IMR-90 (cell line): Measurements from ENCODE around the gene MYADML2. TPM values are rescaled to one million over a fixed set of nuclear protein-coding genes. Genes with fewer than 3 reads are reported as not detected.
A peak's percentile ranks its signal among the peaks of the same experiment; 100 is the strongest.

ENCODE experiments used
- ATAC-seq: fragments of 200-7000 bp; cut with Tn5 transposase; 2 replicates; pipeline ENCODE4 v1.9.1; 2020; ENCODE audit warnings: low read depth, mild to moderate bottlenecking, moderate library complexity
- BruUV-seq: library from RNA; stranded (reverse); fragments of 400-500 nt; replicated peaks from 2 replicates; lab custom pipeline; 2021; lab: Mats Ljungman, UMichigan
- CTCF ChIA-PET: fragments of 300-600 bp; formaldehyde crosslinking; extraction: SDS; loops from one replicate; lab custom pipeline; 2021; ENCODE audit warnings: antibody characterized with exemption; lab: Yijun Ruan, JAX
- POLR2A ChIA-PET: fragments of 300-600 bp; sonication (Branson Sonifier 250); formaldehyde crosslinking; loops from one replicate; lab custom pipeline; 2022; ENCODE audit warnings: antibody characterized with exemption; ENCODE audit not compliant: unreplicated experiment; lab: Charles Lee
- DNase-seq: peaks from one replicate; pipeline ENCODE4 v3.0.0; 2013
- H2AFZ ChIP-seq: replicated peaks from 2 replicates; pipeline ENCODE3; 2013; ENCODE audit warnings: low read length, mild to moderate bottlenecking; ENCODE audit not compliant: poor library complexity
- H2AK5ac ChIP-seq: 2 replicates; pipeline ENCODE4 v1.6.1; 2013; ENCODE audit warnings: low read depth, low read length, inconsistent platforms
- H2AK9ac ChIP-seq: replicated peaks from 2 replicates; pipeline ENCODE3; 2013; ENCODE audit warnings: mild to moderate bottlenecking, low read depth, low read length, moderate library complexity; ENCODE audit not compliant: poor library complexity
- H2BK120ac ChIP-seq: 2 replicates; pipeline ENCODE4 v1.6.1; 2013; ENCODE audit warnings: low read depth, low read length, inconsistent platforms
- H2BK15ac ChIP-seq: 3 replicates; pipeline ENCODE4 v1.6.1; 2013; ENCODE audit warnings: low read depth, low read length, inconsistent platforms
- H2BK20ac ChIP-seq: 2 replicates; pipeline ENCODE4 v1.6.1; 2013; ENCODE audit warnings: low read depth, mild to moderate bottlenecking, inconsistent platforms, low read length, moderate library complexity
- H2BK5ac ChIP-seq: 2 replicates; pipeline ENCODE4 v1.6.1; 2013; ENCODE audit warnings: mild to moderate bottlenecking, low read depth, low read length, inconsistent platforms; ENCODE audit not compliant: poor library complexity, severe bottlenecking
- H3K14ac ChIP-seq: replicated peaks from 2 replicates; pipeline ENCODE4 v1.6.1; 2013; ENCODE audit warnings: low read depth, low read length, inconsistent platforms
- H3K18ac ChIP-seq: 2 replicates; pipeline ENCODE4 v1.6.1; 2013; ENCODE audit warnings: low read depth, low read length, control low read depth
- H3K23ac ChIP-seq: 2 replicates; pipeline ENCODE4 v1.6.1; 2013; ENCODE audit warnings: low read depth, low read length, inconsistent platforms
- H3K27ac ChIP-seq: 2 replicates; pipeline ENCODE4 v1.5.1; 2013; ENCODE audit warnings: mild to moderate bottlenecking, control low read depth, low read length; ENCODE audit not compliant: insufficient read depth
- H3K27me3 ChIP-seq: 2 replicates; pipeline ENCODE4 v1.6.1; 2013; ENCODE audit warnings: low read length; ENCODE audit not compliant: control insufficient read depth, insufficient read depth
- H3K36me3 ChIP-seq: 2 replicates; pipeline ENCODE4 v1.6.1; 2013; ENCODE audit warnings: low read length, mixed read lengths; ENCODE audit not compliant: control insufficient read depth, insufficient read depth
- H3K4ac ChIP-seq: 2 replicates; pipeline ENCODE4 v1.6.1; 2013; ENCODE audit warnings: low read depth, low read length, inconsistent platforms
- H3K4me1 ChIP-seq: 2 replicates; pipeline ENCODE4 v1.6.1; 2013; ENCODE audit warnings: low read length, mixed read lengths; ENCODE audit not compliant: control insufficient read depth, insufficient read depth
- H3K4me2 ChIP-seq: 2 replicates; pipeline ENCODE4 v1.6.1; 2013; ENCODE audit warnings: low read depth, mild to moderate bottlenecking, control low read depth, low read length, moderate library complexity
- H3K4me3 ChIP-seq: 2 replicates; pipeline ENCODE4 v1.5.1; 2013; ENCODE audit warnings: low read depth, mild to moderate bottlenecking, control low read depth, low read length, moderate library complexity; ENCODE audit not compliant: insufficient read depth
- H3K56ac ChIP-seq: 2 replicates; pipeline ENCODE4 v1.6.1; 2013; ENCODE audit warnings: low read length, inconsistent platforms; ENCODE audit not compliant: insufficient read depth; ENCODE audit errors: extremely low read depth
- H3K79me1 ChIP-seq, 2 experiments: 2 replicates each; pipeline ENCODE4 v1.6.1; 2013; ENCODE audit warnings: low read length in 2 of 2, inconsistent platforms in 1 of 2, low read depth in 1 of 2
- H3K9ac ChIP-seq: 2 replicates; pipeline ENCODE4 v1.6.1; 2013; ENCODE audit warnings: low read depth, low read length, control low read depth
- H3K9me1 ChIP-seq: 2 replicates; pipeline ENCODE4 v1.6.1; 2013; ENCODE audit warnings: low read length, inconsistent platforms; ENCODE audit not compliant: insufficient read depth
- H3K9me3 ChIP-seq: 2 replicates; pipeline ENCODE4 v1.6.1; 2013; ENCODE audit warnings: low read length; ENCODE audit not compliant: control insufficient read depth, insufficient read depth
- H4K20me1 ChIP-seq: 2 replicates; pipeline ENCODE4 v1.6.1; 2013; ENCODE audit warnings: low read length, inconsistent platforms; ENCODE audit not compliant: insufficient read depth
- H4K5ac ChIP-seq: 2 replicates; pipeline ENCODE4 v1.6.1; 2013; ENCODE audit warnings: mild to moderate bottlenecking, low read depth, low read length, control low read depth
- H4K8ac ChIP-seq, 2 experiments: 2 replicates each; pipeline ENCODE4 v1.6.1; 2013; ENCODE audit warnings: low read depth in 2 of 2, low read length in 2 of 2, control low read depth in 1 of 2, inconsistent platforms in 1 of 2
- H4K91ac ChIP-seq: 2 replicates; pipeline ENCODE4 v1.6.1; 2013; ENCODE audit warnings: low read depth, low read length, inconsistent platforms; ENCODE audit not compliant: insufficient read depth
- BHLHE40 ChIP-seq: fragments of 150-350 bp; IDR thresholded peaks from 2 replicates; pipeline ENCODE4 v1.6.1; 2016; ENCODE audit warnings: mild to moderate bottlenecking, low read depth, low read length
- CEBPB ChIP-seq: IDR thresholded peaks from 2 replicates; pipeline ENCODE4 v1.6.1; 2012; ENCODE audit warnings: low read depth, low read length, improper control_type of control experiment
- CHD1 ChIP-seq: IDR thresholded peaks from 2 replicates; pipeline ENCODE4 v1.6.1; 2012; ENCODE audit warnings: low read depth, low read length, improper control_type of control experiment
- CTCF ChIP-seq: conservative IDR thresholded peaks from 2 replicates; pipeline ENCODE4 v1.5.1; 2012; ENCODE audit warnings: mild to moderate bottlenecking, low read depth, low read length, improper control_type of control experiment
- ELK1 ChIP-seq: fragments of 150-350 bp; IDR thresholded peaks from 2 replicates; pipeline ENCODE4 v1.6.1; 2016; ENCODE audit warnings: low read depth, mild to moderate bottlenecking, low read length, moderate library complexity, borderline replicate concordance
- FOS ChIP-seq: fragments of 150-350 bp; IDR thresholded peaks from 2 replicates; pipeline ENCODE4 v1.6.1; 2016; ENCODE audit warnings: low read depth, low read length
- MAFK ChIP-seq: IDR thresholded peaks from 2 replicates; pipeline ENCODE4 v1.6.1; 2012; ENCODE audit warnings: low read depth, low read length, improper control_type of control experiment
- MAZ ChIP-seq: IDR thresholded peaks from 2 replicates; pipeline ENCODE4 v1.6.1; 2012; ENCODE audit warnings: low read depth, mild to moderate bottlenecking, low read length, improper control_type of control experiment, moderate library complexity, borderline replicate concordance
- MXI1 ChIP-seq: IDR thresholded peaks from 2 replicates; pipeline ENCODE4 v1.6.1; 2012; ENCODE audit warnings: low read depth, mild to moderate bottlenecking, low read length, moderate library complexity, borderline replicate concordance
- NFE2L2 ChIP-seq: fragments of 150-350 bp; IDR thresholded peaks from 2 replicates; pipeline ENCODE4 v1.6.1; 2016; ENCODE audit warnings: low read depth, mild to moderate bottlenecking, low read length
- POLR2A ChIP-seq: IDR thresholded peaks from 2 replicates; pipeline ENCODE4 v1.6.1; 2012; ENCODE audit warnings: mild to moderate bottlenecking, low read depth, low read length
- RAD21 ChIP-seq: IDR thresholded peaks from 2 replicates; pipeline ENCODE4 v1.6.1; 2012; ENCODE audit warnings: low read length, improper control_type of control experiment
- RCOR1 ChIP-seq: IDR thresholded peaks from 2 replicates; pipeline ENCODE4 v1.6.1; 2012; ENCODE audit warnings: mild to moderate bottlenecking, low read length, improper control_type of control experiment; ENCODE audit not compliant: insufficient replicate concordance
- RFX5 ChIP-seq: IDR thresholded peaks from 2 replicates; pipeline ENCODE4 v1.8.0; 2012; ENCODE audit warnings: low read depth, mild to moderate bottlenecking, low read length, moderate library complexity
- SMC3 ChIP-seq: fragments of 150-350 bp; IDR thresholded peaks from 2 replicates; pipeline ENCODE4 v1.6.1; 2016; ENCODE audit warnings: low read depth, mild to moderate bottlenecking, antibody characterized with exemption, low read length, moderate library complexity
- USF2 ChIP-seq: fragments of 150-350 bp; IDR thresholded peaks from 2 replicates; pipeline ENCODE4 v1.6.1; 2017; ENCODE audit warnings: mild to moderate bottlenecking, antibody characterized with exemption, low read length, low read depth
- WGBS, 2 experiments: methylation state at CpG; one replicate each; pipeline versions ENCODE4 v1.1.5 to v1.1.7; 2013; ENCODE audit warnings: missing lambda C conversion rate in 2 of 2; ENCODE audit not compliant: insufficient read length in 1 of 2; ENCODE audit errors: extremely low coverage in 2 of 2; 5-methylcytosine and 5-hydroxymethylcytosine counted together
- dilution Hi-C: fragments of 300-500 bp; cut with HindIII; formaldehyde crosslinking; loops from one replicate; pipeline ENCODE4 v1.14.3; 2018; ENCODE audit warnings: low sequenced_read_pairs; ENCODE audit not compliant: unreplicated experiment
- in situ Hi-C: fragments of 300-500 bp; cut with MboI; formaldehyde crosslinking; loops from 3 replicates; pipeline ENCODE4 v1.14.3; 2019; ENCODE audit warnings: low sequenced_read_pairs, inconsistent platforms, mixed read lengths
- intact Hi-C: fragments of 100-400 bp; cut with micrococcal nuclease; formaldehyde crosslinking; loops from 2 replicates; pipeline ENCODE4 v1.10.0; 2022
- polyA plus RNA-seq, 3 experiments: library from polyadenylated mRNA; depleted of rRNA; stranded (reverse); fragments of >200 nt; gene quantifications; 2 replicates each; pipeline ENCODE4 v1.2.3, GENCODE V29; 2012; ENCODE audit warnings: low replicate concordance in 1 of 3
- total RNA-seq: library from RNA; depleted of rRNA; stranded (reverse); fragments of >200 nt; gene quantifications from 2 replicates; pipeline ENCODE4 v1.2.3, GENCODE V29; 2012

MYADML2 gene
- total and polyA plus RNA-seq, 2 of the 4 experiments (the other 2 are of a cell fraction), result not detected

GRCh38 chr17:81927152-81927652 is 19.8 kb downstream of the MYADML2 start:
- peak overlapping the region; percentile 41; the same call in 1 of the 2 replicates for H3K56ac ChIP-seq
- no peak overlapping the region for H2AK5ac ChIP-seq
- 0 out of 2 replicates have a peak overlapping the region, but pooled peaks have one; percentile 1 for H2BK120ac ChIP-seq
- dilution Hi-C loops (no loop called here), in situ Hi-C loops (no loop called here), intact Hi-C loops (no loop called here)
- no peak overlapping the region; a peak in 1 of 4 replicates for H4K8ac ChIP-seq
- H3K9ac ChIP-seq, result peak overlapping the region; percentile 62
- H2BK20ac ChIP-seq, result no peak overlapping the region
- peaks cover 45% of the 10 kb centered on the region for H4K20me1 ChIP-seq
- peak overlapping the region; percentile 71 for H2BK5ac ChIP-seq
- no peaks in the 10 kb centered on the region for H3K27me3 ChIP-seq
- no peak overlapping the region; the same call in 1 of the 2 replicates for H3K14ac ChIP-seq
- peak overlapping the region; percentile 99 for H2AK9ac ChIP-seq
- POLR2A ChIA-PET, result no interaction called here
- 0% methylated on average over 14 of the region's 78 CpGs; no CpG with 5 or more reads in 1 of the 2 experiments for WGBS, 2 experiments
- no peaks in the 10 kb centered on the region for H3K9me3 ChIP-seq
- TF ChIP-seq SMC3 (no peak), RAD21 (no peak), RCOR1 (no peak), FOS (no peak), CEBPB (no peak), RFX5 (no peak), ELK1 (no peak), POLR2A (no peak), BHLHE40 (no peak), USF2 (no peak), MAFK (no peak), NFE2L2 (no peak), MAZ (no peak), MXI1 (no peak), CHD1 (no peak), CTCF (no peak)
- peaks cover 15% of the 10 kb centered on the region for H3K9me1 ChIP-seq
- H3K23ac ChIP-seq, result no peak overlapping the region
- H2BK15ac ChIP-seq, result no peak overlapping the region
- no TSS peak for BruUV-seq
- peak overlapping the region; percentile 79 for H3K27ac ChIP-seq
- ATAC-seq (peak; percentile 2), DNase-seq (no peak)
- H3K4ac ChIP-seq, result peak overlapping the region; percentile 77
- peak overlapping the region; percentile 92 for H2AFZ ChIP-seq
- H3K79me1 ChIP-seq, result peaks cover 17 to 50% of the 10 kb centered on the region in 2 experiments; a peak in 3 of 4 replicates
- CTCF ChIA-PET, result no interaction called here
- no peak overlapping the region for H3K4me2 ChIP-seq
- H3K18ac ChIP-seq, result no peak overlapping the region; the same call in 1 of the 2 replicates
- peaks cover 4% of the 10 kb centered on the region; the same call in 1 of the 2 replicates for H3K36me3 ChIP-seq
- H4K91ac ChIP-seq, result peak overlapping the region; percentile 43; the same call in 1 of the 2 replicates
- H4K5ac ChIP-seq, result no peak overlapping the region
- peak overlapping the region; percentile 65 for H3K4me3 ChIP-seq
- peaks cover 30% of the 10 kb centered on the region for H3K4me1 ChIP-seq
